Stimulated activated CD8-positive, alpha-beta memory T cell treated with anti-CD3 and anti-CD28 coated beads, Interleukin-4, amount 100 ng/mL, for 1 hour (primary cell): Measurements from ENCODE around the gene DUSP2.

Source experiments
- DNase-seq, 2 donors: peaks; one replicate each; pipeline ENCODE4 v3.0.0-alpha.2; 2020; ENCODE audit warnings: low read depth in 2 of 2, low spot score in 1 of 2

Gene DUSP2

DNA sequence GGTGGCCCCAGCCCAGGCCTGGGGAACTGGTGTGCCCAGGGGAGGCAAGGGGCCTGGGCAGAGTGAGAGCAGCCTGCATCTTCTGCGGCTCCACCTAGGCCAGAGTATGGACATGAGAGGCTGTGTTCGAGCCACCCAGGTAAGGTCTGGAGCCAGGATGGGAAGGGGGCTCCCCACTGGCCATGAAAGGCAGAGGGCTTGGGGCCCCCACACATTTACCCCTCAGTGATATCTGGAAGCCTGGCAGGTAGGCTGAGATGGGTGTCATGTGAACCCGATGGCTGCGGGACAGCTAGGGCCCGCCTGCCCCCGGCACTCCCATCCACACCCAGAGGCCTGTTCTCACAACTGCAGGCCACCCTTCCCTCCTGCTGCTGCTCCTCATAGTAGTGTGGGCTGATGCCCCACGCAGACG is 42.0 kb downstream of the DUSP2 start:
- no peak for DNase-seq

DNA sequence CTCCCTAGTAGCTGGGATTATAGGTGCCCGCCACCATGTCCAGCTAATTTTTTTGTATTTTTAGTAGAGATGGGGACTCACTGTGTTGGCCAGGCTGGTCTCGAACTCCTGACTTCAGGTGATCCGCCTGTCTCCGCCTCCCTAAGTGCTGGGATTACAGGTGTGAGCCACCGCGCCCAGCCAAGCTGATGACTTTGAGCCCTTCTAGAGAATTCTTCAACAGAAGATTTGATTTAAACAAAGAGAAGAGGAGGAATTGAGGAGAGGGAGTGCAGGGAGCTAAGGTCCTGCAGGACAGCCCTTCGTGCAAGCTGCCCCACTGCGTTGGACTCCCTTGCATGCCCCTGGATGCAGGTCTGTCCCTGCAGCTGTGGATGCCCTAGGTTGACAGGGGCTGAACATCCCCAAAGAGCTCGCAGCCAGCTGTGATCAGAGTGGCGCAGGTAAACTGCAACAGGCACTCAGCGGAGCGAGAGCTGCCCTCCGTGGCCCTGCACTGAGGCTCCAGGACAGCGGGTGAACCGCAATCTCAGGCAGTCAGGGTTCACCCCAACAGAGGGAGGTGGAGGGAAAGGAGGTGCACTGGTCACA is 42.5 kb downstream of the DUSP2 start:
- DNase-seq = no peak

DNA sequence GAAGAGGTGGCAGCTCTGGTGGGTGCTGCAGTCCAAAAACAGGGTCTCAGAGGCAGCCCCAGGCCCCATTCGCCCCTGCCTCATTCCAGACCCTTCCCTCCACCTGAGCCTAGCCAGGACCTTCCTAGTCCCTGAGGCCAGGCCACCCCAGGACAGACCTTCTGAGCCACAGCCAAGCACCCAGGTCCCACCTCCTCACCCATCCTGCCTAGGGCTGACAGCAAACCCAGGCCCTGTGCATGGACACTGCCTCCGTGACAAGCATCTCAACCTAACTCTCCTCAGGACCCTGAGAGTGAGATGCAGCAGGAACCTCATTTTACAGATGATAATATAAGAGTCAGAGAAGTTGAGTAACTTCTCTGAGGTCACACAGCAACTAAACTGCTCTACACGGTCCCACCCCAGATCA is 44.3 kb downstream of the DUSP2 start:
- DNase-seq = no peak

DNA sequence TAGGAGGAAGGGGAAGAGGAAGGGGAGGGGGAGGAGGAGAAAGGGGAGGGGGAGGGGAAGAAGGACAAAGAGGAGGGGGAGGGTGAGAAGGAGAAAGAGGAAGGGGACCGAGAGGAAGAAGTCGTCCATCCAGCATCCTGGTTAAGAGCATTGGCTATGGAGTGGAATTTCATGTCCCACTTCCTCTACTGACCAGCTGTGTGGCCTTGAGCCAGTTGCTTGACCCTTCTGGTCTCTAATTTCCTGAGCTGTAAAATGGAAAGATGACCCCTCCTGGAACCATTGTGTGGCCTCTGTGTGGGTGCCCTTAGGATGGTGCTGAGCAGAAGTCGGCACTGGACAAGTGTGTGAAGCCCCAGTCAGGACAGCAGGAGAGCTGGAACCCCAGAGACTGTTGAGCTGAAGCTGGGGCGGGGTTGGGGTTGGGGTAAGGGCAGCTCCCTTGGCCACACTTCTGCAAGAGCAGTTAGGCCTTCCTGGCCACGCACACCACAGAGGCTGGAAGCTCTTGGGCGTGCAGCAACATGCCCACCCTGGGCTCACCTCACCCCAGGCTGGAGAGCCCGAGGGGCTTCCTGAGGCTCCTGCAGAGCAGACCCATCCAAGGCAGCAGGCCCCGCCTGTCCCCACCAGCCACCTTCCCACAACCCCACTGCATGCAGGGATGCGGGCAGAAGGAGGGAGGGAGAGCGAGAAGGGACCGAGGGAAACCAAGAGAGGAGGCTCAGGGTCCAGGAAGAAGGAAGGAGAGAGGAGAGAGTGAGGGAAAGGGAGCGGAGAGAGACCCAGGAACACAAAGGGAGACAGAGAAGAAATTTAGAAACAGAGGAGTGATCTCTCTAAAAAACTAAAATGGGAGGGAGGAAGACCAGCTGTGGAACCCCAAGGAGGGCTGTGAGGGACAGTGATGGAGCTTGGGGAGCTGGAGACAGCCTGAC is 45.1 kb downstream of the DUSP2 start:
- no peak for DNase-seq

DNA sequence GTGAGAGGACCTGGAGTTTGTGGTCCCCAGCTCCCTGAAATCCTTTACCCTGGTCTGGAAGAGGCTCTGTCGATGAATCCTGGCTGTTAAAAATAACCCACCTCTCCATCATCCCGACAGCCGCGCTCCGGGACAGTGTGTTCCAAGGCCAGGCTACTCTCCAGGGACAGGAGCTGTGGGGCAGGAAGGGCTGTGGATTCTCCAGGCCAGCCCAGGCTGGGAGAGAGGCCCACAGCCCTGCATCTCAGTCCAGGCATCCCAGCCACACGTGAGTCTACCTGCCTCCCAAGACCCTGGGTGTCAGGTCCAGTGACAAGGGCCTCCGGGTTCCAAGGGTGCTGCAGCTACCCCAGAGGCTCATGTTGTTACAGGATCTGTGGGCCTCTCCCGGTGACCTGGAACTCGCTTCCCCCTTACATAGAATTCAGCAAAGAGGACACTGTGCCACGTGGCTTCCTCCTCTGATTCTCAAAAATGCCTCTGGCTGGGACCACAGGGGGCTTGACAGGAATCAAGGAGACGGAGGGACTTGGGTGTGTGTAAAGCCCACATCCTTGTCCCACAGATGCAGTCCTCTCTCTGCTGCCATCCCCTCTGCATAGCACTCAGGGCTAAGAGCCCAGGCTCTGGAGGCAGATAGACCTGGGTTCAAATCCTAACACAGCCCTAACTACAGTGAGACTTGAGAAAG is 46.2 kb downstream of the DUSP2 start:
- DNase-seq = no peak

DNA sequence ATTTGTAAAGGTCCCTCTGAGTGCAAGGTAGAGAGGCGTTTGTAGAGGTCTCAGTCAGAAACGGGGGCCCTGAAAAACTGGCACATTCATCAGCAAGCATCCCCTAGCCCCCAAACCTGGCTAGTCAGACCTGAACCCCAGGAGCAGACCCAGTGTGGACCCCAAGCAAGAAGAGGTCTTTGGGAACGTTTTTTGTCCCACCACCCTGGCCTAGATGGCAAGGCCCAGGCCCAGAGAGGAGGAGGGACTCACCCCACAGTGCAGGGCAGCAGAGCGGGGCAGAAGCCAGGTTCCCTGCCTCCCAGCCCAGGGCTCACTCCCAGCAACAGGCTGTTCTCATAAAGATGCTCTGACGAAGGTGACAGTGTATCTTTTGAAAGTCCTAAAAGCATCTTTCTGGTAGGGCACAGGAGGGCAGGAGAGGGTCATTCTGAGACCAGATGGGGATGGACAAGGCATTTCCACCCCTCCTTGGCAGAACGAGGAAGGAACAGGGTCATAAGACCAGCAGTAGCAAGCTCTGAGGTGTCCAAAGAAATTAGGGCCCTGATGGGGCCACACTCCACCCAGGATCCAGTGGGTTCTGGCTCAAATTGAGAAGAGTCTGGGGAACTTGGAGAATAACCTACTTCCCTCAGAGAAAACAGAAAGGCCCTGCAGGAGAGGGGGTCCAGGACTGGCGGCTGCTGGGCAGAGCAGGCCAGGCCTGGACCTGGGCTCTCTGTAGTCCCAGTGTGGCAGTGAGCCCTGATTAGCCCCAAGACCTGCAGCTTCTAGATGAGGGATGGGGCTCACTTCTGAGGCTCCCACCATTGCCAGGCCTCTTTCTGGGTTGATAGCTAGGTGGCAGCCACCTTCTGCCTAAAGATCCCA is 47.1 kb downstream of the DUSP2 start:
- DNase-seq = no peak

DNA sequence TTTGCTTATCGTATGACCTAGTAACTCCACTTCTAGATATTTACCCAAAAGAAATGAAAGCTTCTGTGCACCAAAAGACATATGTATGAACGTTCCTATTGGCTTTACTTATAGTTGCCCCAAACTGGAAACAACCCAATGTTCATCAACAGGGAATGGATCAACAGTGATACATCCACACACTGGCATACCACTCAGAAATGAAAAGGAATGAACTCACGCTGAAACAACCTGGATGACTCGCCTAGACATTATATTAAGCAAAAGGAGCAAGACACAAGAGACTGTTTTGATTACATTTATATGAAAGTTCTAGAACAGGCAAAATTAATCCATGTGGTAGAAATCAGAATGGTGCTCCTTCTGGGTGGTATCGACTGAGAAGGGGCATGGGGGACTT is 47.8 kb downstream of the DUSP2 start:
- no peak for DNase-seq

DNA sequence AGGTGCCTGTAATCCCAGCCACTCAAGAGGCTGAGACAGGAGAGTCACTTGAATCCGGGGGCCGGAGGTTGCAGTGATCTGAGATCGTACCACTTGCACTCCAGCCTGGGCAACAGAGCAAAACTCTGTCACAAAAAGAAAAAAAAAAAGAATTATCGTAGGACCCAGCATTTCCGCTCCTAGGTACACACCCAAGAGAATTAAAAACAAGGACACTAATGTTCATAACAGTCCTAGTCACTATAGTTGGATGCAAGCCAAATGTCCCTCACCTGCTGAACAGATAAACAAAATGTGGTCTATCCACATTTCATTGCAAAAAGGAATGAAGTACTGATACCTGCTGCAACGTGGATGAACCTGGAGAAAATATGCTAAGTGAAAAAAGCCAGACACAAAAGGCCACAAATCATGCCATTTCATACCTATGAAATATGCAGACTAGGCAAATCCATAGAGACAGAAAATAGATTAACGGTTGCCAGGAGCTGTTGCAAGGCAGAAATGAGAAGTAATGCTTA is 50.1 kb downstream of the DUSP2 start:
- DNase-seq = no peak

DNA sequence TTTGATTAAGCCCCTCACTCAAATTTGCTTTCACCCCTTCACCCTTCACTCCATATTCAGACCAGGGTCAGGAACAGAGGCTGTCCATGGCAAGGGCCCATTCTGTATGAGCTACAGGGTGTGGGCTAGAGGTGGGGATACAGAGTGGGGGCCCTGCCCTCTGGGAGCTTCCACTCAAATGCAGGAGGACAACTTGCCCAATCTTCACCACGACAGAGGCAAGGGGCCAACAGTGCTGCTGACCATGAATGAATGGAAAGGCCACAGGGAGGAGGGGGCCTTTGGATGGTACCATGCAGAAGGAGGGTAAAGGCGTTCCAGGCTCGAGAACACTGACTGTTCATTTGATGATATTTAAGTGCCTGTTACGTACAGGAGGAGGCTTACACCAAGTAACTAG is 51.7 kb downstream of the DUSP2 start:
- DNase-seq = no peak
